Measurements from ENCODE around the gene KIAA1755. TPM values are rescaled to one million over a fixed set of nuclear protein-coding genes. Genes with fewer than 3 reads are reported as not detected.

The KIAA1755 gene
- total RNA-seq, 1 experiment from 2014 or later, result 0.44 TPM

GRCh38 chr20:38242848-38243708, 17.5 kb downstream of the KIAA1755 start:
- ATAC-seq, result no peak
- no peaks in the 10 kb centered on the region for H3K79me2 ChIP-seq (ENCODE audit: low read length)

GRCh38 chr20:38241201-38241600, 19.3 kb downstream of the KIAA1755 start:
- Histone ChIP-seq H3K4me1 (ENCODE audit: insufficient read depth, low read length) (no peaks in the 10 kb centered on the region), H3K9me2 (replicated peaks; ENCODE audit: low read length) (no peaks in the 10 kb centered on the region), H3K9me3 (ENCODE audit: low read length) (peaks cover 7% of the 10 kb centered on the region), H2AFZ (ENCODE audit: low read length) (no peak overlapping the region), H3K4me2 (ENCODE audit: low read length) (no peak overlapping the region), H3K9ac (ENCODE audit: low read length) (no peak overlapping the region), H3F3A (ENCODE audit: low read length, unreplicated experiment) (no peaks in the 10 kb centered on the region), H3K36me3 (ENCODE audit: low read depth, low read length) (no peaks in the 10 kb centered on the region; the same call in 1 of the 2 replicates), H3K4me3 (ENCODE audit: low read length) (no peak overlapping the region), H3K27me3 (ENCODE audit: low read length) (no peaks in the 10 kb centered on the region), H3K79me2 (ENCODE audit: low read length) (no peaks in the 10 kb centered on the region), H3K27ac (ENCODE audit: low read length) (no peak overlapping the region), H4K20me1 (ENCODE audit: low read length) (no peaks in the 10 kb centered on the region)
- TF ChIP-seq EZH2 (IDR thresholded peaks at IDR 0.05; ENCODE audit: low read length, unreplicated experiment) (no peak), EZH2phosphoT487 (IDR thresholded peaks at IDR 0.05; ENCODE audit: borderline replicate concordance, low read length) (no peak), CTCF (conservative IDR thresholded peaks at IDR 0.05; ENCODE audit: low read depth, low read length) (no peak)
- no TSS peak for BruUV-seq (replicated peaks)
- POLR2A ChIA-PET (ENCODE audit: unreplicated experiment), result no interaction called here
- CTCF ChIA-PET, result no interaction called here
- intact Hi-C loops (cut with micrococcal nuclease), result no loop called here
- ATAC-seq, result no peak
- DNase-seq, result no peak

More at GRCh38 chr20:38242848-38243708, 17.5 kb downstream of the KIAA1755 start:
- peaks cover 7% of the 10 kb centered on the region for H3K9me3 ChIP-seq (ENCODE audit: low read length)
- intact Hi-C loops (cut with micrococcal nuclease), result no loop called here
- H3K27me3 ChIP-seq (ENCODE audit: low read length), result no peaks in the 10 kb centered on the region
- TF ChIP-seq CTCF (conservative IDR thresholded peaks at IDR 0.05; ENCODE audit: low read depth, low read length), result peak; percentile 86
- TF ChIP-seq EZH2phosphoT487 (IDR thresholded peaks at IDR 0.05; ENCODE audit: borderline replicate concordance, low read length), result no peak
- TF ChIP-seq EZH2 (IDR thresholded peaks at IDR 0.05; ENCODE audit: low read length, unreplicated experiment), result no peak
- no TSS peak for BruUV-seq (replicated peaks)
- ChIA-PET POLR2A (ENCODE audit: unreplicated experiment) (no interaction called here), CTCF (no interaction called here)
- no peaks in the 10 kb centered on the region for H3K9me2 ChIP-seq (replicated peaks; ENCODE audit: low read length)
- H3K9ac ChIP-seq (ENCODE audit: low read length), result no peak overlapping the region
- H2AFZ ChIP-seq (ENCODE audit: low read length), result no peak overlapping the region
- no peak overlapping the region for H3K4me2 ChIP-seq (ENCODE audit: low read length)
- H3F3A ChIP-seq (ENCODE audit: low read length, unreplicated experiment), result no peaks in the 10 kb centered on the region
- no peaks in the 10 kb centered on the region; the same call in 1 of the 2 replicates for H3K36me3 ChIP-seq (ENCODE audit: low read depth, low read length)
- no peaks in the 10 kb centered on the region for H4K20me1 ChIP-seq (ENCODE audit: low read length)
- no peak overlapping the region for H3K4me3 ChIP-seq (ENCODE audit: low read length)
- H3K4me1 ChIP-seq (ENCODE audit: insufficient read depth, low read length), result no peaks in the 10 kb centered on the region
- H3K27ac ChIP-seq (ENCODE audit: low read length), result no peak overlapping the region
- peak; percentile 50 for DNase-seq

GRCh38 chr20:38239441-38239840, 21.1 kb downstream of the KIAA1755 start:
- H3K4me1 ChIP-seq (ENCODE audit: insufficient read depth, low read length), result no peaks in the 10 kb centered on the region
- peaks cover 7% of the 10 kb centered on the region for H3K9me3 ChIP-seq (ENCODE audit: low read length)
- H3K4me2 ChIP-seq (ENCODE audit: low read length), result no peak overlapping the region
- no peak overlapping the region for H3K4me3 ChIP-seq (ENCODE audit: low read length)
- no peak overlapping the region for H2AFZ ChIP-seq (ENCODE audit: low read length)
- H3K27ac ChIP-seq (ENCODE audit: low read length), result no peak overlapping the region
- CTCF ChIA-PET, result no interaction called here
- H4K20me1 ChIP-seq (ENCODE audit: low read length), result no peaks in the 10 kb centered on the region
- POLR2A ChIA-PET (ENCODE audit: unreplicated experiment), result interaction anchor here (0.6 kb wide), 1 partner anchor 459 kb away, joined by 3 read pairs; no protein-coding TSS in a partner anchor
- H3K9me2 ChIP-seq (replicated peaks; ENCODE audit: low read length), result no peaks in the 10 kb centered on the region
- intact Hi-C loops (cut with micrococcal nuclease), result no loop called here
- H3K36me3 ChIP-seq (ENCODE audit: low read depth, low read length), result no peaks in the 10 kb centered on the region; the same call in 1 of the 2 replicates
- no TSS peak for BruUV-seq (replicated peaks)
- H3F3A ChIP-seq (ENCODE audit: low read length, unreplicated experiment), result no peaks in the 10 kb centered on the region
- DNase-seq, result no peak
- no peaks in the 10 kb centered on the region for H3K27me3 ChIP-seq (ENCODE audit: low read length)
- no peaks in the 10 kb centered on the region for H3K79me2 ChIP-seq (ENCODE audit: low read length)
- TF ChIP-seq EZH2phosphoT487 (IDR thresholded peaks at IDR 0.05; ENCODE audit: borderline replicate concordance, low read length), result no peak
- TF ChIP-seq EZH2 (IDR thresholded peaks at IDR 0.05; ENCODE audit: low read length, unreplicated experiment), result no peak
- no peak for TF ChIP-seq CTCF (conservative IDR thresholded peaks at IDR 0.05; ENCODE audit: low read depth, low read length)
- H3K9ac ChIP-seq (ENCODE audit: low read length), result no peak overlapping the region
- no peak for ATAC-seq

All from PC-3 (cell line).